Stimulated activated naive CD8-positive, alpha-beta T cell treated with anti-CD3 and anti-CD28 coated beads, Interleukin-15, Interleukin-2, amounts not matched to agents 100 U/mL and 50 U/mL, for 24 hours (primary cell): ENCODE results near the gene SKIC8.
"Not testable (repeated sequence)": the region's sequence is repeated elsewhere in the genome, so short reads cannot be mapped to it uniquely, and the experiment has no call there.

Source experiments
- ATAC-seq: fragments of 150-1000 bp; cut with Tn5 transposase; one replicate; pipeline ENCODE4 v1.10.0; 2021
- DNase-seq: peaks from one replicate; pipeline ENCODE4 v3.0.0; 2021

Gene SKIC8

GRCh38 chr15:78255421-78256043 lies 43.9 kb downstream of the SKIC8 start:
- DNase-seq (no peak), ATAC-seq (no peak)

GRCh38 chr15:78251136-78251535 lies 48.3 kb downstream of the SKIC8 start:
- no peak for ATAC-seq
- no peak for DNase-seq

- ATAC-seq = no peak
- no peak for DNase-seq
Measured at GRCh38 chr15:78249131-78249530, 50.3 kb downstream of the SKIC8 start.

DNA sequence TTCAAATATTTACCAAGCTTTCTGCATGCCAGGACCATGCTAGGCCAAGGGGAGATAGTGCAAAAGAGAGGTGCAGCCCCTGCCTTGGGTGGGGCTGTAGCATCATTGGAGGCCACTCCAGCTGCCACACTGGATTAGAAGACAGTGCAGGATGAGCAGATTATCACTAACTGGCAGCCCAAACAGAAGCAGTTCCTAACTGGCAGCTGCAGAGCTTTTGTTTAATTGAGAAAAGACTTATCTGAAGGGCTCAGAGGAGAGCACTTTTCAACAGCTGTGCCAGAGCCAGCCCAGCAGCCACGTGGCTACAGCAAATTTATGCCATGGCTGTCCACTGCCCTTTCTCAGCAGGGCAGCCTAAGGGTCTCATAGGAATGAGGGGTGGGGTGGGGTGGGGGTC lies 51.5 kb downstream of the SKIC8 start:
- no peak for ATAC-seq
- DNase-seq = no peak

DNA sequence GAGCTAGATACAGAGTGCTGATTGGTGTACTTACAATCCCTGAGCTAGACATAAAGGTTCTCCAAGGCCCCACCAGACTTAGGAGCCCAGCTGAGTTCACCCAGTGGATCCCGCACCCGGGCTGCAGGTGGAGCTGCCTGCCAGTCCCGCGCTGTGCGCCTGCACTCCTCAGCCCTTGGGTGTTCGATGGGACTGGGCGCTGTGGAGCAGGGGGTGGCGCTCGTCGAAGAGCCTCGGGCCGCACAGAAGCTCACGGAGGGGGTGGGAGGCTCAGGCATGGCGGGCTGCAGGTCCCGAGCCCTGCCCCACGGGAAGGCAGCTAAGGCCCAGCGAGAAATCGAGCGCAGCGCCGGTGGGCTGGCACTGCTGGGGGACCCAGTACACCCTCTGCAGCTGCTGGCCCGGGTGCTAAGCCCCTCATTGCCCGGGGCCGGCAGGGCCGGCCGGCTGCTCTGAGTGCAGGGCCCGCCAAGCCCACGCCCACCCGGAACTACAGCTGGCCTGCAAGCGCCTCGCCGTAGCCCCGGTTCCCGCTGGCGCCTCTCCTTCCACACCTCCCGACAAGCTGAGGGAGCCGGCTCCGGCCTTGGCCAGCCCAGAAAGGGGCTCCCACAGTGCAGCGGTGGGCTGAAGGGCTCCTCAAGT lies 53.3 kb downstream of the SKIC8 start:
- ATAC-seq, DNase-seq: not testable (repeated sequence)

DNA sequence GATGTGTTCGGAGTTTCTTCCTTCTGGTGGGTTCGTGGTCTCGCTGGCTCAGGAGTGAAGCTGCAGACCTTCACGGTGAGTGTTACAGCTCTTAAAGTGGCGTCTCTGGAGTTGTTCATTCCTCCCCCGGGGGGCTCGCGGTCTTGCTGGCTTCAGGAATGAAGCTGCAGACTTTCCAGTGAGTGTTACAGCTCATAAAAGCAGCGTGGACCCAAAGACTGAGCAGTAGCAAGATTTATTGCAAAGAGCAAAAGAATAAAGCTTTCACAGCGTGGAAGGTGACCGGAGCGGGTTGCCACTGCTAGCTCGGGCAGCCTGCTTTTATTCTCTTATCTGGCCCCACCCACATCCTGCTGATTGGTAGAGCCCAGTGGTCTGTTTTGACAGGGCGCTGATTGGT lies 54.0 kb downstream of the SKIC8 start:
- not testable (repeated sequence) for ATAC-seq

DNA sequence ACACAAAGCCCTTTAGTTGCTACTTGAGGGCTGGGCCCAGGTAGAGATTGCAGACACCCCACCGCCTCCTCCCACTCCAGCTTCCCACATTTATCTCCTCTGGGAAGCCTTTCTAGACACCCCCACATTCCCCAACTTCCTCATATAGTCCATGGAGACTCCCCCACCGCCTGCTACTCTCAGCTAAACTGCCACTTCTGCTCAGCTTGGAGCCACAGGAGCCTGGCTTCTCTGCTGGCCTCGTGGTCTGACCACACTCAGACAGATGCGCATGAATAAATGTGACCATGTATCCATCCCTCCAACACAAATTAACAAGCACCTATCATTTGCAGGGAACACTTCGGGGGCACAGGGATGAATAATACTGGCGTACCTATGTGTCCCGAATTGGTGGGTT lies 54.5 kb downstream of the SKIC8 start:
- ATAC-seq = no peak
- DNase-seq = no peak

More for the DNA sequence above, 54.0 kb downstream of the SKIC8 start:
- not testable (repeated sequence) for DNase-seq

DNA sequence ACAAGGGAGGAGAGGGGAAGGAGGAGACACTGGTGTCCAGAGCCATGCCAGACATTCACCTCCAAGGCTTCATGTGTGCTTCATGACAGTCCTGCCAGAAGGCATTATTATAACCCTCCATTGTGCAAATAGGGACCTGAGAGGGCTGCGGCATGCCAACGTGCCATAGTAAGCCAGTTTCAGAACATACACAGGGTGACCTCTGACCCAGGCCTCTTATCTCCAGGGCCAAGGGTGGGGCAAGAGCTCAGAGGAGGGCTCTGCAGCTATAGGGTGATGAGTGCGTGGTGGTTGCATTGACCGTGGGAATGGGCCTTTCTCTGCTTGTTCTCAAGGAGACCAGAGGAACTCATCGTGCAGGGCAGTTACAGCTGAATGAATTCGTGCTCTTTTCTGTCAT lies 55.3 kb downstream of the SKIC8 start:
- ATAC-seq = no peak
- no peak for DNase-seq

- no peak for ATAC-seq
- DNase-seq = no peak
Measured at GRCh38 chr15:78243491-78243941, 55.9 kb downstream of the SKIC8 start.

- ATAC-seq (no peak), DNase-seq (no peak)
Measured at GRCh38 chr15:78243058-78243457, 56.4 kb downstream of the SKIC8 start.

DNA sequence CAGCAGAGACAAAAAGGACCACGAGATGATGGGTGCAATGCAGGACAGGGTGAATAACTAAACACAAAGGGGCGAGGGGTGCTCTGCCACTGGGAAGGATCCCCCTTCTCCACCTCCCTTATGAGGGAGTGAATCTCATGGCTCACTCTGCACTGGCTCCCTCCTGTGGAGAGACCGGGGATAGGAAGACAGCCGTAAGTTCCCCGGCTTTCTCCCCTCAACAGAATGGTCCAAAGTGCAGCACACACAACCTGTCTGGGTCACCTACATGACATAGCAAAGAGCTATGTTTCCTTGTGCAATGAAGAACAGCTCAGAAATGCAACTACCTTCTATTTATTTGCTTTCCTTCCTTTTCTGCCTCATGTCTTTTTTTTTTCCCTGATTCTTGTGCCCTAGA lies 57.3 kb downstream of the SKIC8 start:
- no peak for ATAC-seq

DNA sequence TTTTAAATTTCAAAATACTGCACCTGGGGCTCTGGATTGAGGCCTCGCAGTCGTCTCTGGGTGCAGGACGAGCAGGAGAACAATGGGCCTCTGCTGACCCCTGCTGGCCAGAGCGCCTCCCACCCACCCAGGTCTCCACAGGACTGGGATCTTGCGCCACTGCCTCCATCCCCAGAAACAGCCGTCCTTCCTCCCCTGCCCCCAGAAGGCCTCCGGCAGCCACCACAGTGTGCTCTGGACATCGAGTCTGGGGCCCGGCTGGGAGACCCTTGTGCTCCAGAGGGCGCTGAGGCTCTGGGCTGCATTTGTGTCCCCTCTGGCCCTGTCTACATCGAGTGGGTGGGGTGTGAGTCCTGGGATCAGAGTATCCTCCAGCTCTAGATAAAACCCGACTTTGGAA lies 58.4 kb downstream of the SKIC8 start:
- DNase-seq (peak; percentile 92), ATAC-seq (peak; percentile 83)

More for the DNA sequence above, 57.3 kb downstream of the SKIC8 start:
- DNase-seq = peak; percentile 31

GRCh38 chr15:78239811-78240210 lies 59.6 kb downstream of the SKIC8 start:
- ATAC-seq = no peak

DNA sequence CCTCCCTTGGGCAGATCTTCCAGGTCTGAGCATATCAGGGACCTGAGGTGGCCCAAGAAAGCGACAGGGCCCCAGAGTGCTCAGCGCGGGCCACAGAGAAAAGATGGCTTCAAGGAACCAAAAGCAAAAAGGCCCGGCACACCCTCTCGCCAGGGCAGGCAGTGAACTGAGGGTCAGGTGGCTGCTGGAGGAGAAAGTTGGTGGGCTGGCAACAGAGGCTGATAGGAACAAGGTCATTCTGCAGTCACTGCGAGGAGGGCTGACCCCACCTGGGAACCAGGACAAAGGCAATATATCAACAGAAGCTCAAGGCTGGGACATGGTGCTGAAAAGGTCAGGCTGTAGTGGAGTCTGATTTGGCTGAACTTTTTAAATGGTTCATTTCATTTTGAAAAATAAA lies 62.3 kb downstream of the SKIC8 start:
- DNase-seq (no peak), ATAC-seq (no peak)

More at GRCh38 chr15:78239811-78240210, 59.6 kb downstream of the SKIC8 start:
- DNase-seq = no peak

- DNase-seq (no peak), ATAC-seq (no peak)
Measured at GRCh38 chr15:78236491-78236890, 62.9 kb downstream of the SKIC8 start.

- ATAC-seq (peak; percentile 21), DNase-seq (no peak)
Measured at GRCh38 chr15:78234515-78235040, 64.8 kb downstream of the SKIC8 start, which contains the start of gene ACSBG1. Gene ACSBG1 (minus strand): TSS chr15:78234565. CDS start chr15:78234501, 64 bp downstream.

- DNase-seq (no peak), ATAC-seq (no peak)
Measured at GRCh38 chr15:78233496-78233895, 65.9 kb downstream of the SKIC8 start.
